Measurements from ENCODE around the gene SYNJ1.
"Not testable (repeated sequence)": the region's sequence is repeated elsewhere in the genome, so short reads cannot be mapped to it uniquely, and the experiment has no call there.

Gene SYNJ1

DNA sequence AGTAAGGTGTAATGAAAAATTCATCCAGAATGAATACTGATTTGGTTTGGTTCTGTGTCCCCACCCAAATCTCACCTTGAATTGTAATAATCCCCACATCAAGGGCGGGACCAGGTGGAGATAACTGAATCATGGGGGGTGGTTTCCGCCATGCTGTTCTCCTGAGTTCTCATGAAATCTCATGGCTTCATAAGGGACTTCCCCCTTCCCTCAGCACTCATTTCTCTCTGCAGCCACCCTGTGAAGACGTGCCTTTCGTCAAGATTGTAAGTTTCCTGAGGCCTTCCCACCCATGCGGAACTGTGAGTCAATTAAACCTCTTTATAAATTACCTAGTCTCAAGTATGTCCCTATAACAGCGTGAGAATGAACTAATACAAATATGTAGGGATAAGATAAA is 5.5 kb upstream of the SYNJ1 start:
- no peak for DNase-seq

DNA sequence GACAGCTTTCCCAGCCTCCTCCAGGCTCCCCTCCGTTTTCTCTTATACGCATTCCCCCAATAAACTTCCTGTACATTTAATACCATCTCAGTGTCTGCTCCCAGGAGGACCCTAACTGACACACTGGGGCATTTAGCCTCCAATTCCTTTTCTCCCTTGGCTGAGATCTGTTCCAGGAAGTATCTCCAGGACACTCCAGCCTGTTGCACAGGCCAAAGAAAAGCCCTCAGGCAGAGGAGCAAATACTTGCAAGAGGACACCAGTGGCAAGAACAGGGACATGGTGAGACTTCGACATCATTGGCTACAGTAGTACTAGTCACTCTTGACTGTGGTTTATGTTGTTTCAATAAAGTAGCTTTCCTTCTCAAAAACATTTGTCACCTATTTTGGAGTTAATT is 4.7 kb upstream of the SYNJ1 start:
- no peak for DNase-seq

DNA sequence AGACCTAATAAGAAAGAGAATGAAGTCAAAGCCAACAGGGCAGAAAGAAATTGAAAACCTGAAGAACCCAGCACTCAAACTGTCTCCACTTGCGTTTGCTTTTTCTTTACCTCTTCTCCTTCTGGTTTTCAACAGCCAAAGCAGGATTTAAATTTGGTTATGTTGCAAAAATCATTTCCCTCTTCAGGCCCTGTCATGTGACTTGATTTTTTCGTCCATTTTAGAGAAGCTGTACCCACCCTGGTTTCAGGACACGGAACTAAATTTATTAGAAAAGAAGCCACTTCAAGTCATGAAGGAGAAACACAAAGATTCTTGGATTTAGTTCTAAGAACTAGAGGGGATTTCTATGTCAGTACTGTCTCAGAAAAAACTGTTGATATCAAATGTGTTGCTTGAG is 1.0 kb upstream of the SYNJ1 start:
- no peak for DNase-seq

DNA sequence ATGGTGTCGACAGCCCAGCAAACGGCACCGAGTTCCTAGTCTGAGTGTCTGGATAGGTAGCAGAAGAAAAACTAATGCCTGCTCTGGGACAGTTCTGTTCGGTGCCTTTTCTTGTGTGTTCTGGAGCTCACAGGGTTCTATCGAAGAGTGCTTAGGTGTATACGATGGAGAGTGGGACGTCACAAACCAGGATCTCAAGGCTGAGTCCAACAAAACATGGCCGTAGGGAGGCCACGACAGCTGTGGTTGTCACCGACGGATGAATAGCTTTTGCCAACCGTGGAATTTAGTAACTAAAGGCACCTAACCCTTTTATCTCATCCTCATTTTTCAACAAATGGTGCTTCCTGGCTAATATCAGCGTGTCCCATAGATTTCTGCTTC is 635 bp upstream of the SYNJ1 start:
- DNase-seq, result no peak

DNA sequence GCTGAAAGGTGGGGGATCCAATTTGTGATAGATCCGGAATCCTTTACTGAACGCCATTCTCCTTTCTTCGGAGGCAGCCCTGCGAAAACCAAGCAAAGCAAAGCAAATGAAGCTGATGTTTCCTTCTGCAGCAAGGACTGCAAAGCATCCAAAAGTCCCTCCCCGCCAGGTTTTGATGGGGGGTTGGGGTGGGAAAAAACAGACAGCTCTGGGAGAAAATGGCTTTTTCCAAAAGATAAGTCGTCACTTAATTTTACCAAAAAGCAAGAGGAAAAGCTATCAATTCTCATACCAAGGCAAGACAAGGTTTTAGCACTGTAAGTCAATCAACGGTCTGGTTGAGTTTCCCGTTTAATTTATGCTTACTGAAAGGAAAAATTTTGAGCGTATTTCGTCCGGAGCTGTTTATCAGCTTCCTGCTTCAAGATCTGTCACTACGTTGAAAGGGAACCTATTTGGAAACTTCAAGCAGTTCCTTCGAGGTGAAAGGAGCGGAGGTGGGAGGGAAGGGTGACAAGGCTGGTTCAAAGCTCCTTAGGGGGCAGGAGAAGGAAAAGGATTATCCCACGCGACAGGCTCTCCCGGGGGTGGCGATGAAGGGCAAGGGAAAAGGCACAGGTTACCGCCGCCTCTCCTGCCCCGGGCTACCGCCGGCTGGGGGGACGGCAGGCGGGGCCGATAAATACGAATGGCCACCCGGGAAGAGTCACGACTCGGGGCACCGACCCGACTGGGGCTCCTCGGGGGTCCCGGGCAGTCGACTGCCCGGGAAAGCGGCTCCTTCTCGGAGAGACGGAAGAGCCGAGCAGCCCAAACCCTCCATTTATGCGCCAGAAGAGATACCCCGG is 750 bp downstream of the SYNJ1 start:
- DNase-seq, result no peak

GRCh38 chr21:32719085-32719484 is 8.7 kb downstream of the SYNJ1 start:
- no peak for DNase-seq

DNA sequence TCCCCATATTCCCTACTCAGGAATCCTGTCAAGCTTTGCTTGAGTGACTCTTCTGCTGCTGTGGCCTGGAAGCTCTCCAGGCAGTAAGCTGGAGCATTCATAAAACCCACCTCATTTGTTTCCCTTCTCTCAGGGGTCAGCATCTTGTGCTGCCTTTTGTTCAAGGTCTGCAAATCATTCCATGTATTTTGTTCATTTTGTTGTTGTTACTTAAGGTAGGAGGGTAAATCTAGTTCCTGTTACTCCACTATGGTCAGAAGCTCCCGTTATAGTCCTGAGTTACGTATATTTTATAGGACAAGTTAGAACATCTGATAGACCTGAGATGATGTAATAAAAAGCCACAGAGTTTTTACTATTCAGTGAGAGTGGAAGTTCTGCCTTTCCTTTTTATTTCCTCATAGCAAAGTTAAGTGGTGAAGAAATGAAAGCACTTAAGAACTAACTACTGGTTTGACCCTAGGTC is 9.9 kb downstream of the SYNJ1 start:
- DNase-seq, result no peak

DNA sequence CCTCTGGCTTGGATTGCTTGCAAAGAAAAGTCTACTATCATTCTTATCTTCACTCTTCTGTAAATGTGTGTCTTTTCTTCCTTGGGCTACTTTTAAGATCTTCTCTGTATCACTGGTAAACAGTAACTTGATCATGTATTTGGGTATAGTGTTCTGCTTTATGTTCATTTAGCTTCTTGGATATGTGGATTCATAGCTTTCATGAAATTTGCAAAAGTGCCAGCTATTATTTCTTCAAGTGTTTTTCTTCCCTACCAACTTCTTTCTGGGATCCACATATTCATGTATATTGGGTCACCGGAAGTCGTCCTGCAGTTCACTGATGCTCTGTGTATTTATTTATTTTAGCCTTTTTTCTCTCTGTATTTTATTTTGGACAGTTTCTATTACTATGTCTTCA is 11.3 kb downstream of the SYNJ1 start:
- no peak for DNase-seq

DNA sequence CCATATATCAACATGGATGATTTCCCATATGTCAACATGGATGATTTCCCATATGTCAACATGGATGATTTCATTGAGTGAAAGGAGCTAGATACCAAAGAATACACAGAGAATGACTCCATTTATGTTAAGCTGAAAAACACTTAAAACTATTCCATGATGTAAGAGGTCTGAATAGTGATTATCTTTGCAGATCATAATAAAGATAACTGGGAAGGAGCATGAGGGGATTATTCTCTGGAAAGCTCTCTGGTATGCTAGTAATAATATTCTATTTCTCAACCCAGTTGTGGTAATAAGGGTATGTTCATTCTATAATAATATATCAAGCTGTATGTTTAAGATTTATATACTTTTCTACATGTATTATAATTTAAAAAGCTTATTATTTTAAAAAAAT is 14.1 kb downstream of the SYNJ1 start:
- no peak for DNase-seq

DNA sequence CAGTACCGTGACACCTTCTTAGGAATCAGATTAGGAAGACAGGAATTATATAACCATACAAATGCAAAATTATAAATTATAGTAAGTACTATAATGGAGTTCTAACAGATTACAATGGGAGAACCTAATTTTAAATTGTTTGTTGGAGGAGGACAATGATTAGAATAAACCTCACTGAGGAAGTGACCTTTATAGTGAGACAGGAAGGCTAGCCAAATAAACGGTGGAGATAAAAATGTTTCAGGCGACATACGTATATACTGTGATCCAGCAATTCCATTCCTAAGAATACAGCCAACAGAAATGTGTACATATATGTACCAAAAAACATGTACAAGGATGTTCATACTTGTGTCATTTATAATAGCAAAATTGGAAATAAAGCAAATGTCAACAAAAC is 15.2 kb downstream of the SYNJ1 start:
- no peak for DNase-seq

DNA sequence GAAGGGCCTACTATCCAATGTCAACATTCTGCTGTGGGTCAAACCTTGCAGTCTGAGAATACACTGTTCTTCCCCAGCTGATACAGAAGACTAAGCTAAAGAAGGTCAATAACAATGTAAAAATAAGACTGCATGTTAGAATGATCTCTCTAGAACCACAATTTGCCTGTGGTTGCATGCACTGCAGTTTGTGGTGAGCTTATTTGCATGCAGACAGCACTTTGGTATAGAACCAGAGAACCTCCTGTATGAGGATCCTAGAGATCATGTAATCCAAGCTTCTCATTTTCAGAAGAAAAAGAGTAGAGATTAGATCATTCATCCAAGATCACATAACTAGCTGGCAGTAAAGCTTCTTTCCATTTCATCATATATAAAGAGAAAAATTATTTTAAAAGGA is 15.8 kb downstream of the SYNJ1 start:
- no peak for DNase-seq

GRCh38 chr21:32710987-32711386 is 16.8 kb downstream of the SYNJ1 start:
- no peak for DNase-seq

DNA sequence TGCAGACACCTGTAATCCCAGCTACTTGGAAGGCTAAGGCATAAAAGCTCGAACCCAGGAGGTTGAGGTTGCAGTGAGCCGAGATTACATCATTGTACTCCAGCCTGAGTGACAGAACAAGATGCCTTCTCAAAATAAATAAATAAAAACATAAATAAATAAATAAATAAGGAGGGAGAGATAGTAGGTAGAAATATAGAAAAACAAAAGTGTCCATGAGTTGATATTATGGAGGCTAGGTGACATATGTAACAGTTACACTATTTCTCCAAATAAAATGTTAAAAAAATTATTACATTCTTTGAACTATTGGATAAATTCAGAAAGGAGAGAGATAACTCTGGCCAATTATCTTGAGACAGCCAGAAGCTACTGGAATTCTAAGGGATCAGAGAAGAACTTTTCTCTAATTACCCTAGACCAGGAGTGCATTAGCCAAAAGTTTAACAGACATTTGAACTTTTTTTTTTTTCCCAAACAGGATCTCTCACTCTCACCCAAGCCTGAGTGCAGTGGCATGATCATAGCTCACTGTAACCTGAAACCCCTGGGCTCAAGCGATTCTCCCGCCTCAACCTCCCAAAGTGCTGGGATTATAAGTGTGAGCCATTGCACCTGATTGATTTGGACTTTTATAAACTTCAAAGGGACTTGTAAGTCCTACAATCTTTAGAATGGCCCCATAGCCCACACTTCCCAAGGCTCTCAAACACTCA is 17.6 kb downstream of the SYNJ1 start:
- DNase-seq, result no peak

GRCh38 chr21:32708069-32708468 is 19.7 kb downstream of the SYNJ1 start:
- DNase-seq, result no peak

GRCh38 chr21:32705901-32706300 is 21.9 kb downstream of the SYNJ1 start:
- DNase-seq, result no peak

DNA sequence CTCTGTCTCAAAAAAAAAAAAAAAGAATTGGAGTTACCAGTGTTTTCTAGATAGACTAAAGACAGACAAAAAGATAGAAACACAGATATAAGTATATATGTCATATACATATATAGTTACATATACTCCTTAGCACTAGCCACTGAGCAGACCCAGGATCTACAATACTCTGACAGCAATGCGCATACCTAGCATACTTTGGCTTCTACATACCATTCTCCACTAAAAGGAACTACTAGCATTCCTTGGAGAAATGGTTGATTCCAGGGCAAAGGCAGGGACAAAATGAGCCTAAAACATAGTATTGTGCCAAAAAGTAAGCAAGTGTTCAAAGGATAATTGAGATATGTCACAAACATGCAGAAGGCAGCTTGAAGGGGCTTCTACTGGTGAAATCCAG is 22.7 kb downstream of the SYNJ1 start:
- DNase-seq, result no peak

DNA sequence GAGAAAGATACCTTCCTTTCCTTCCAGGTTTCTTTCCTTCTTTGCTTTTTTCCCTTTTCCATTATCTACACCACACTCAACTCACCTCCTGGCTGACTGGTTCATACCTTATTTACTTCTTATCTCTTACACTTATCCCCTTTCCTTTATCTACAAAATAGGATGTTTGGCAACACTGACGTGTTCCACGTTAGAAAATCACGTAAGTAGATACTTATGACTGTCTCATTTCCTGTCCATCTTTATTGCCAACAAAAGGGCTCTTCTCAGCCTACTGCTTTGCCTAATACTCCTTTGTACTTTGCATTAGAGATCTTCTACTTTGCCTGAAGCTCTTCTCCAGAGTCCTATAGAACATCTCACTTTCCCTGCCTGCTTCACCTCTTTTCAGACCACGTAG is 25.1 kb downstream of the SYNJ1 start:
- DNase-seq, result no peak

GRCh38 chr21:32698971-32699693 is 28.7 kb downstream of the SYNJ1 start:
- no peak for DNase-seq

GRCh38 chr21:32698286-32698685 is 29.5 kb downstream of the SYNJ1 start:
- DNase-seq, result no peak

DNA sequence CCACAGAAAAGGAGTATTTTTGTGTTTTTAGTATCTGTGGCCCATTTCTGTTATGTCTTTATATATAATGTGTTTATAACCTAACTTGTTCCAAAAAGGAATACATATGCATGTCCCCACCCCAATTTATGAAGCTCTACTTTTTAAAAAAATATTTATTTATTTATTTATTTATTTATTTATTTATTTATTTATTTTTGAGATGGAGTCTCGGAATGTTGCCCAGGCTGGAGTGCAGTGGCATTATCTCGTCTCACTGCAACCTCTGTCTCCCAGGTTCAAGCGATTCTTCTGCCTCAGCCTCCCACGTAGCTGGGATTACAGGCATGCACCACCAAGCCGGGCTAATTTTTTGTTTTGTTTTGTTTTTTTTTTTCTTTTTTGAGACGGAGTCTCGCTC is 32.3 kb downstream of the SYNJ1 start:
- not testable (repeated sequence) for DNase-seq

DNA sequence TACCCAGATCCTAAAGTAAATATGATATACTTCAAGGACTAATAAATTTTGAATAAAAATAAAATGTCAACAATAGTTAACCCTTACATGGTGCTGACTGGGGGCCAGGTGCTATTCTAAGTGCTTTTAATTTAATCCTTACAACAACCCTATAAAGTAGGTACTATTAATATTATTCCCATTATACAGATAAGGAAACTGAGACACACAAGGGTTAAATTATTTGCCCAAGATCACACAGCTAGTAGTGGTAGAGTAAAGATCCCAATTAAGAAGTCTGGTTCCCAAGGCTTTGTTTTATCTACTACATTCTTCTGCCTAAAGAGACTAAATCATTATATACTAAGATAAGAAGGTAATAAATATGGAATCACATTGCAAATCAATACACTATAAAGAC is 34.2 kb downstream of the SYNJ1 start:
- no peak for DNase-seq

- no peak for DNase-seq
Observed at GRCh38 chr21:32690085-32690484, 37.7 kb downstream of the SYNJ1 start.

GRCh38 chr21:32687643-32688345 is 40.0 kb downstream of the SYNJ1 start:
- no peak for DNase-seq
